ENCODE data around the gene GABRR1. TPM values are rescaled to one million over a fixed set of nuclear protein-coding genes. Genes with fewer than 3 reads are reported as not detected.

Gene GABRR1
- not detected in 2 replicates for total RNA-seq

GRCh38 chr6:89217299-89217910, at the start of gene GABRR1:
Gene GABRR1, minus strand, starts transcription at chr6:89217358. Its CDS starts 36 bp downstream, at chr6:89217322.
- intact Hi-C loops (cut with micrococcal nuclease) = no loop called here
- Mint-ChIP-seq H3K4me1 (ENCODE audit: low read depth) (no peaks in the 10 kb centered on the region), H3K27me3 (ENCODE audit: low read depth) (peaks cover 14% of the 10 kb centered on the region), H3K36me3 (ENCODE audit: low read depth) (no peaks in the 10 kb centered on the region), H3K9me3 (no peaks in the 10 kb centered on the region), H3K27ac (no peak within 1 kb of the TSS), H3K4me3 (ENCODE audit: low read depth) (no peak within 1 kb of the TSS)
- DNase-seq (ENCODE audit: low spot score) = no peak

DNA sequence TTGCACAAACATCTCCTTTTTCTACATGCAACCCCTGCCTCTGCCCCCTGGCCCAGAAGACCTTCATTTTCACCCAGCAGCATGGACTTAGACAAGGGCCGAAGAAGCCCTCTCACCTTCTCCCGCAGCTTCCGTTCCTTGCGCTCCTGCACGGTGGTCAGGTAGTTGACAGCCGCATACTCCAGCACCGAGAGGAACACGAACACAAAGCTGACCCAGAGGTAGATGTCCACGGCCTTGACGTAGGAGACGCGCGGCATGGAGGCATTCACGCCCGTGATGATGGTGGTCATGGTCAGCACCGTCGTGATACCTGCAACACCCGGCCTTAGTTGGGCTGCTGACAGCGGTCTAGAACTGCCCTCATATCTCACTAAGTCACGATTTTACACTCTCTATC, 47.1 kb upstream of the GABRR1 start:
- Mint-ChIP-seq H3K27ac (no peak overlapping the region), H3K9me3 (no peaks in the 10 kb centered on the region), H3K4me3 (ENCODE audit: low read depth) (no peak overlapping the region), H3K4me1 (ENCODE audit: low read depth) (no peaks in the 10 kb centered on the region), H3K36me3 (ENCODE audit: low read depth) (no peaks in the 10 kb centered on the region), H3K27me3 (ENCODE audit: low read depth) (peaks cover 5% of the 10 kb centered on the region)
- no peak for DNase-seq (ENCODE audit: low spot score)
- intact Hi-C loops (cut with micrococcal nuclease) = no loop called here

- no peak for DNase-seq (ENCODE audit: low spot score)
- Mint-ChIP-seq H3K27ac (no peak overlapping the region), H3K9me3 (no peaks in the 10 kb centered on the region), H3K4me1 (ENCODE audit: low read depth) (no peaks in the 10 kb centered on the region), H3K36me3 (ENCODE audit: low read depth) (no peaks in the 10 kb centered on the region), H3K27me3 (ENCODE audit: low read depth) (peaks cover 4% of the 10 kb centered on the region), H3K4me3 (ENCODE audit: low read depth) (no peak overlapping the region)
- intact Hi-C loops (cut with micrococcal nuclease) = no loop called here
These were observed 43.7 kb upstream of the GABRR1 start for GRCh38 chr6:89260832-89261231.

GRCh38 chr6:89260310-89260709, 43.2 kb upstream of the GABRR1 start:
- no peak for DNase-seq (ENCODE audit: low spot score)
- H3K9me3 Mint-ChIP-seq = no peaks in the 10 kb centered on the region
- H3K27ac Mint-ChIP-seq = no peak overlapping the region
- no peaks in the 10 kb centered on the region for H3K36me3 Mint-ChIP-seq (ENCODE audit: low read depth)
- H3K27me3 Mint-ChIP-seq (ENCODE audit: low read depth) = peaks cover 5% of the 10 kb centered on the region
- no peaks in the 10 kb centered on the region for H3K4me1 Mint-ChIP-seq (ENCODE audit: low read depth)
- intact Hi-C loops (cut with micrococcal nuclease) = no loop called here
- no peak overlapping the region for H3K4me3 Mint-ChIP-seq (ENCODE audit: low read depth)

GRCh38 chr6:89258912-89259311, 41.8 kb upstream of the GABRR1 start:
- intact Hi-C loops (cut with micrococcal nuclease) = no loop called here
- Mint-ChIP-seq H3K27ac (no peak overlapping the region), H3K4me3 (ENCODE audit: low read depth) (no peak overlapping the region), H3K4me1 (ENCODE audit: low read depth) (no peaks in the 10 kb centered on the region), H3K27me3 (ENCODE audit: low read depth) (peaks cover 10% of the 10 kb centered on the region), H3K36me3 (ENCODE audit: low read depth) (no peaks in the 10 kb centered on the region), H3K9me3 (no peaks in the 10 kb centered on the region)
- DNase-seq (ENCODE audit: low spot score) = no peak

DNA sequence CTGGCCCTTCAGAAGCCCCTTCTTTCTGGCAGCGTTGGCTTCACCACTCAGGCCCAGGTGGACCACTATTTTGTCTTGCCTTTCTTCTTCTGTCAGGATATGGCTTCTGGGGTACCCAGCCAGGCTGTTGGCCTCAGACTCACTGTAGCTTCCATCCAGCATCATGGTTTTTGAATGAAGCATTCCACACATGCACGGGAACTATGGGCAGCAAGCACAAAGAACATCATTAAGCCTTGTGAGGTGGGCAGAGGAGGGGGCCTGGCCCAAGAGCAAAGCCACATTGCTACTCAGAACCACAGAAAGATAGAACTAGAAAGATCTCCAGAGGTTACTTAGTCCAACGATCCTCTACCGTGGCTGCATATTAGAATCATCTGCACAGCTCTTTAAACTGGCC, 40.6 kb upstream of the GABRR1 start:
- intact Hi-C loops (cut with micrococcal nuclease) = no loop called here
- Mint-ChIP-seq H3K9me3 (no peaks in the 10 kb centered on the region), H3K27ac (no peak overlapping the region), H3K4me1 (ENCODE audit: low read depth) (no peaks in the 10 kb centered on the region), H3K27me3 (ENCODE audit: low read depth) (peaks cover 14% of the 10 kb centered on the region), H3K4me3 (ENCODE audit: low read depth) (no peak overlapping the region), H3K36me3 (ENCODE audit: low read depth) (no peaks in the 10 kb centered on the region)
- DNase-seq (ENCODE audit: low spot score) = no peak

GRCh38 chr6:89257346-89257745, 40.2 kb upstream of the GABRR1 start:
- DNase-seq (ENCODE audit: low spot score) = no peak
- H3K36me3 Mint-ChIP-seq (ENCODE audit: low read depth) = no peaks in the 10 kb centered on the region
- no peak overlapping the region for H3K4me3 Mint-ChIP-seq (ENCODE audit: low read depth)
- H3K9me3 Mint-ChIP-seq = no peaks in the 10 kb centered on the region
- intact Hi-C loops (cut with micrococcal nuclease) = no loop called here
- H3K4me1 Mint-ChIP-seq (ENCODE audit: low read depth) = no peaks in the 10 kb centered on the region
- peaks cover 14% of the 10 kb centered on the region for H3K27me3 Mint-ChIP-seq (ENCODE audit: low read depth)
- no peak overlapping the region for H3K27ac Mint-ChIP-seq

DNA sequence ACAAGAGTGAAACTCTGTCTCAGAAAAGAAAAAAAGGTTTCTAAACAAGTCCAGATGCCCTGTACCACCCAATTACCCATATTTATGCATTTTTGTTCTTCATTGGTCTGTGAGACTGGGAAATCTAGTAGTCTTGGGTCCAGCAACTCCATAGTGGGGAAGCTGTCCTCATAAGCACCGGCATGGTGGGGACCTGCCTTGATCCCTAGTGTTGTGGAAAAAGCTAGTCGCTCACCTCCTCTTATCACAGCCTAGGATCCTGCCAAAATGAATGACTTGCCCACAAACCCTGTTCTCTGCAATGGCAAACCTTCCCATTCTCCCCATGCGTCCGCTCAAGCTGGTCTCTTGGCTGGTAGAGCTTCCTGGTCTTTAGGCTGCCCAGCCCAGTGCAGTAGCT, 38.3 kb upstream of the GABRR1 start:
- H3K27me3 Mint-ChIP-seq (ENCODE audit: low read depth) = peaks cover 17% of the 10 kb centered on the region
- no peak overlapping the region for H3K4me3 Mint-ChIP-seq (ENCODE audit: low read depth)
- no peak for DNase-seq (ENCODE audit: low spot score)
- H3K36me3 Mint-ChIP-seq (ENCODE audit: low read depth) = no peaks in the 10 kb centered on the region
- no peak overlapping the region for H3K27ac Mint-ChIP-seq
- H3K4me1 Mint-ChIP-seq (ENCODE audit: low read depth) = no peaks in the 10 kb centered on the region
- no peaks in the 10 kb centered on the region for H3K9me3 Mint-ChIP-seq
- intact Hi-C loops (cut with micrococcal nuclease) = no loop called here

GRCh38 chr6:89254569-89254968, 37.4 kb upstream of the GABRR1 start:
- H3K4me3 Mint-ChIP-seq (ENCODE audit: low read depth) = no peak overlapping the region

GRCh38 chr6:89252907-89253306, 35.7 kb upstream of the GABRR1 start:
- H3K9me3 Mint-ChIP-seq = no peaks in the 10 kb centered on the region

More at GRCh38 chr6:89254569-89254968, 37.4 kb upstream of the GABRR1 start:
- DNase-seq (ENCODE audit: low spot score) = no peak
- Mint-ChIP-seq H3K36me3 (ENCODE audit: low read depth) (no peaks in the 10 kb centered on the region), H3K27me3 (ENCODE audit: low read depth) (peaks cover 16% of the 10 kb centered on the region), H3K27ac (no peak overlapping the region), H3K4me1 (ENCODE audit: low read depth) (no peaks in the 10 kb centered on the region), H3K9me3 (no peaks in the 10 kb centered on the region)
- intact Hi-C loops (cut with micrococcal nuclease) = no loop called here

DNA sequence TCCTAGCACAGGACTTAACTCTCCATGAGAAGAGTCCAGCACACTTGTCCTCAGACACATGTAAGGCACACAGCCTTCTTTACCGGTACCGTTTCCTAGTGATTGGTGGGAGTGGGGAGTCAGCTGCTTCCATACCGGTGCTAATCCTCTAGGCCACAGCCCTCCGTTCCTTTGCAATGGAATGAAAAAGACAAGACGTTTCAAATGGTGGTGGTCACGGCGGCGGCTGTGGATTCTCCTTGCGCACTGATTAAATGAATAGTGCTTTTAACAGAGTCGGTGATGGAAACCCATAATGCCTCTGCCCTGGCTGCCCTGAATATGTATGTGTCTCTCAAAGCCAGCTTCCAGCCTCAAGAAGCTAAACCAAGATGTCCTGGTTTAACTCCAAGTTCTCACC, 34.8 kb upstream of the GABRR1 start:
- no peak overlapping the region for H3K27ac Mint-ChIP-seq
- no peaks in the 10 kb centered on the region for H3K9me3 Mint-ChIP-seq
- no peak overlapping the region for H3K4me3 Mint-ChIP-seq (ENCODE audit: low read depth)
- peaks cover 18% of the 10 kb centered on the region for H3K27me3 Mint-ChIP-seq (ENCODE audit: low read depth)
- no peaks in the 10 kb centered on the region for H3K4me1 Mint-ChIP-seq (ENCODE audit: low read depth)
- DNase-seq (ENCODE audit: low spot score) = no peak
- intact Hi-C loops (cut with micrococcal nuclease) = no loop called here
- no peaks in the 10 kb centered on the region for H3K36me3 Mint-ChIP-seq (ENCODE audit: low read depth)

More at GRCh38 chr6:89252907-89253306, 35.7 kb upstream of the GABRR1 start:
- H3K4me3 Mint-ChIP-seq (ENCODE audit: low read depth) = no peak overlapping the region
- no peak overlapping the region for H3K27ac Mint-ChIP-seq
- no peaks in the 10 kb centered on the region for H3K36me3 Mint-ChIP-seq (ENCODE audit: low read depth)
- H3K4me1 Mint-ChIP-seq (ENCODE audit: low read depth) = no peaks in the 10 kb centered on the region
- H3K27me3 Mint-ChIP-seq (ENCODE audit: low read depth) = peaks cover 18% of the 10 kb centered on the region
- intact Hi-C loops (cut with micrococcal nuclease) = no loop called here
- DNase-seq (ENCODE audit: low spot score) = no peak

DNA sequence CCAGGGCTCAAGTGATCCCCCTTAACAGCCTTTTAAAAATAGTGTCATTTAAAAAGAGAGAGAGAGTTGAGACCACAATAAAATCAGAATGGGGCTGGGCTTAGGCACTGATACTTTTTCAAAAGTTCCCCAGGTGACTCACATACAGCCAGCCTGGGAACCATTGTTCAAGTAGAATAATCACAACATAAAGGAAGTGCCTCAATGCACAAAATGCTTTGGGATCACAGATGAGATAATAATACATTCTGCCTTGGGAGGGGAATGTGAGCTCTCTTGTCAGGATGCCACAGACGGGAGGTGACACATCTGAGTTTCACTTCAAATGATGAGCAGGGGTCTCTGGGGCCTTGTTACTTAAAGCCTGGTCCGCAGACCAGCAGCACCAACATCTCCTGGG, 34.0 kb upstream of the GABRR1 start:
- peaks cover 21% of the 10 kb centered on the region for H3K27me3 Mint-ChIP-seq (ENCODE audit: low read depth)
- H3K4me1 Mint-ChIP-seq (ENCODE audit: low read depth) = no peaks in the 10 kb centered on the region
- H3K36me3 Mint-ChIP-seq (ENCODE audit: low read depth) = no peaks in the 10 kb centered on the region
- no peaks in the 10 kb centered on the region for H3K9me3 Mint-ChIP-seq
- no peak overlapping the region for H3K27ac Mint-ChIP-seq
- no peak for DNase-seq (ENCODE audit: low spot score)
- no peak overlapping the region for H3K4me3 Mint-ChIP-seq (ENCODE audit: low read depth)
- intact Hi-C loops (cut with micrococcal nuclease) = no loop called here

DNA sequence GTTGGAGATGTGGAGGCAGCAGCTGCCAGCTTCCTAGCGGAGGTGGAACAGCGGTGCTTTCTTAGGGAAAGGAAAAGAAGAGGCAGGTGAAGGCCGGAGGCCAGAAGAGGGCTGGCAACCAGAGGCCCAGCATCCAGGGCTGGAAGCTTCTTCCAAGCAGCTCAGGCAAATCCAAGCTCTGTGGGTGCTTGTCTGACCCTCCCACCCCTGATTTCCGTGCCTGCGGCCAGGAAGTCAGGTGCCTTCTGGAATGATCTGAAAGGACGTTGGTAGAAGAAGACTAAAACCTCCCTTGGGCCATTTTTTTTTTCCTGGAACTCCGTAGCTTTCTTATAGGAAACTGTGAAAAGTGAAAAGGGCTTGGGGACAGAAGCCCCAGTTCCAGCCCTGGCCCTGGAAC, 33.1 kb upstream of the GABRR1 start:
- Mint-ChIP-seq H3K27ac (no peak overlapping the region), H3K4me1 (ENCODE audit: low read depth) (no peaks in the 10 kb centered on the region)
- intact Hi-C loops (cut with micrococcal nuclease) = no loop called here

More for the DNA sequence above, 33.1 kb upstream of the GABRR1 start:
- Mint-ChIP-seq H3K27me3 (ENCODE audit: low read depth) (peaks cover 21% of the 10 kb centered on the region), H3K36me3 (ENCODE audit: low read depth) (no peaks in the 10 kb centered on the region), H3K9me3 (no peaks in the 10 kb centered on the region), H3K4me3 (ENCODE audit: low read depth) (no peak overlapping the region)
- DNase-seq (ENCODE audit: low spot score) = no peak

Measured in activated T-helper 2 cell treated with anti-CD3 and anti-CD28 coated beads, Interferon-gamma antibody, Interleukin-2, Interleukin-4, amounts not matched to agents 10 μg/mL and 5 μg/mL and 100 μg/mL, durations not matched to agents 14 hours and 24 hours and 36 hours (primary cell).